Peyer's patch (tissue), 4 donors: ENCODE measurements around the gene COQ9.

Experiments
- POLR2A ChIP-seq, 2 donors: fragments of 450-650 bp; IDR thresholded peaks; one replicate each; pipeline ENCODE4 v1.5.1; 2017; ENCODE audit warnings: antibody characterized with exemption in 2 of 2, mild to moderate bottlenecking in 2 of 2, moderate library complexity in 2 of 2
- TF ChIP-seq, protein P1 (sequence below), 6 experiments: fragments of 450-650 bp in 4 of 6; fragments of 200-600 bp in 2 of 6; sonication (generic) in 1 of 6; IDR thresholded peaks; one replicate each; pipeline ENCODE4 v1.5.1; 2017 to 2019; ENCODE audit warnings: antibody characterized with exemption in 6 of 6, mild to moderate bottlenecking in 3 of 6, moderate library complexity in 1 of 6

GRCh38 chr16:57504491-57504890, 57.2 kb downstream of the COQ9 start:
- TF ChIP-seq POLR2A (IDR thresholded peaks at IDR 0.05) = no peak
- TF ChIP-seq, protein P1, sequence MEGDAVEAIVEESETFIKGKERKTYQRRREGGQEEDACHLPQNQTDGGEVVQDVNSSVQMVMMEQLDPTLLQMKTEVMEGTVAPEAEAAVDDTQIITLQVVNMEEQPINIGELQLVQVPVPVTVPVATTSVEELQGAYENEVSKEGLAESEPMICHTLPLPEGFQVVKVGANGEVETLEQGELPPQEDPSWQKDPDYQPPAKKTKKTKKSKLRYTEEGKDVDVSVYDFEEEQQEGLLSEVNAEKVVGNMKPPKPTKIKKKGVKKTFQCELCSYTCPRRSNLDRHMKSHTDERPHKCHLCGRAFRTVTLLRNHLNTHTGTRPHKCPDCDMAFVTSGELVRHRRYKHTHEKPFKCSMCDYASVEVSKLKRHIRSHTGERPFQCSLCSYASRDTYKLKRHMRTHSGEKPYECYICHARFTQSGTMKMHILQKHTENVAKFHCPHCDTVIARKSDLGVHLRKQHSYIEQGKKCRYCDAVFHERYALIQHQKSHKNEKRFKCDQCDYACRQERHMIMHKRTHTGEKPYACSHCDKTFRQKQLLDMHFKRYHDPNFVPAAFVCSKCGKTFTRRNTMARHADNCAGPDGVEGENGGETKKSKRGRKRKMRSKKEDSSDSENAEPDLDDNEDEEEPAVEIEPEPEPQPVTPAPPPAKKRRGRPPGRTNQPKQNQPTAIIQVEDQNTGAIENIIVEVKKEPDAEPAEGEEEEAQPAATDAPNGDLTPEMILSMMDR (IDR thresholded peaks at IDR 0.05) = no peak
